Fibroblast of lung (primary cell): ENCODE measurements around the gene DRD2.

Source experiments
- CTCF ChIP-seq, 2 donors: IDR thresholded peaks in 1 of 2; conservative IDR thresholded peaks in 1 of 2; 1 replicate in 1 of 2; 2 replicates in 1 of 2; pipeline ENCODE4 v1.5.1; 2011 to 2012; ENCODE audit warnings: low read length in 2 of 2, control low read depth in 1 of 2, inconsistent platforms in 1 of 2, low read depth in 1 of 2, mild to moderate bottlenecking in 1 of 2
- EZH2 ChIP-seq: IDR thresholded peaks from 2 replicates; pipeline ENCODE4 v1.5.1; 2012; ENCODE audit warnings: low read length, control low read depth, mild to moderate bottlenecking; ENCODE audit errors: missing control alignments

DNA sequence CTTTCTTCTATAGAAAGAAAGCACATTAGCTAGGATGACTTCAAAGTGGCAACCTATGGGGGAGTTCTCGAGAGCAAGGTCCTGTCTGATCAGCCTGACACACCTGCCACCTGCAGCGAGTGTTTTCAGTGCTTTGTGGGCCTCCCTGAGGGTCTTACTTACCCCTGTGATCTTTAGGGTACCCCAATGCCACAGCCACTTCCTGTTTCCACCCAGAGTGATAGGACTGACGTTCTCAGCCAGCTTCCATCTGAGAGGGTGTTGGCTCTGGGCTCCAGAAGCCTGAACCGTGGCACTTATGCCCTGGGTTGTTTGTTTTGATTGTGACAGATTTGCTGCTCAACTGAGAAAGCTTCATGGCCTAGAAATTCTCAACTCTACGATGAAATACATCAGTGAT lies 109.3 kb downstream of the DRD2 start:
- TF ChIP-seq CTCF (conservative IDR thresholded peaks at IDR 0.05 in 1 of 2, IDR thresholded peaks at IDR 0.05 in 1 of 2; ENCODE audit: low read depth in 1 of 2, low read length in 2 of 2) (no peak), EZH2 (no peak)
